ENCODE data around the gene RNPS1.

- TF ChIP-seq, protein P1, sequence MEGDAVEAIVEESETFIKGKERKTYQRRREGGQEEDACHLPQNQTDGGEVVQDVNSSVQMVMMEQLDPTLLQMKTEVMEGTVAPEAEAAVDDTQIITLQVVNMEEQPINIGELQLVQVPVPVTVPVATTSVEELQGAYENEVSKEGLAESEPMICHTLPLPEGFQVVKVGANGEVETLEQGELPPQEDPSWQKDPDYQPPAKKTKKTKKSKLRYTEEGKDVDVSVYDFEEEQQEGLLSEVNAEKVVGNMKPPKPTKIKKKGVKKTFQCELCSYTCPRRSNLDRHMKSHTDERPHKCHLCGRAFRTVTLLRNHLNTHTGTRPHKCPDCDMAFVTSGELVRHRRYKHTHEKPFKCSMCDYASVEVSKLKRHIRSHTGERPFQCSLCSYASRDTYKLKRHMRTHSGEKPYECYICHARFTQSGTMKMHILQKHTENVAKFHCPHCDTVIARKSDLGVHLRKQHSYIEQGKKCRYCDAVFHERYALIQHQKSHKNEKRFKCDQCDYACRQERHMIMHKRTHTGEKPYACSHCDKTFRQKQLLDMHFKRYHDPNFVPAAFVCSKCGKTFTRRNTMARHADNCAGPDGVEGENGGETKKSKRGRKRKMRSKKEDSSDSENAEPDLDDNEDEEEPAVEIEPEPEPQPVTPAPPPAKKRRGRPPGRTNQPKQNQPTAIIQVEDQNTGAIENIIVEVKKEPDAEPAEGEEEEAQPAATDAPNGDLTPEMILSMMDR (IDR thresholded peaks at IDR 0.05; ENCODE audit: low read depth, low read length) = no peak
- TF ChIP-seq EZH2phosphoT487 (IDR thresholded peaks at IDR 0.05; ENCODE audit: low read depth) = no peak
Measured at GRCh38 chr16:2206420-2206779, 61.5 kb downstream of the RNPS1 start.

All from OCI-LY3 (cell line).